GM23338 (cell line): ENCODE data around the gene DUSP7. TPM values are rescaled to one million over a fixed set of nuclear protein-coding genes. Genes with fewer than 3 reads are reported as not detected.
A peak's percentile ranks its signal among the peaks of the same experiment; 100 is the strongest.

ENCODE experiments used
- ATAC-seq: fragments of 200-7000 bp; cut with Tn5 transposase; 3 replicates; pipeline ENCODE4 v1.9.1; 2020
- DNase-seq: peaks from one replicate; pipeline ENCODE4 v3.0.0-alpha.2; 2015; ENCODE audit warnings: low spot score
- H2AFZ ChIP-seq: fragments of 200-600 bp; sonication (generic); 2 replicates; pipeline ENCODE4 v1.8.0; 2016; ENCODE audit warnings: antibody characterized with exemption, mild to moderate bottlenecking, moderate library complexity
- H3F3A ChIP-seq: fragments of 200-600 bp; sonication (generic); replicated peaks from 2 replicates; pipeline ENCODE4 v1.8.0; 2017; ENCODE audit warnings: antibody characterized with exemption, mixed run types, low read depth
- H3K27ac ChIP-seq: fragments of 200-600 bp; sonication (generic); 2 replicates; pipeline ENCODE4 v1.6.1; 2016; ENCODE audit warnings: low read depth
- H3K27me3 ChIP-seq: fragments of 200-600 bp; sonication (generic); 2 replicates; pipeline ENCODE4 v1.8.0; 2016; ENCODE audit warnings: mild to moderate bottlenecking, mixed run types, moderate library complexity; ENCODE audit not compliant: insufficient read depth
- H3K36me3 ChIP-seq: fragments of 200-600 bp; sonication (generic); 2 replicates; pipeline ENCODE4 v1.8.0; 2016; ENCODE audit warnings: mild to moderate bottlenecking; ENCODE audit not compliant: insufficient read depth
- H3K4me1 ChIP-seq: fragments of 200-600 bp; sonication (generic); 2 replicates; pipeline ENCODE4 v1.8.0; 2016; ENCODE audit warnings: mild to moderate bottlenecking, moderate library complexity; ENCODE audit not compliant: insufficient read depth
- H3K4me2 ChIP-seq: fragments of 200-600 bp; sonication (generic); 2 replicates; pipeline ENCODE4 v1.7.1; 2017; ENCODE audit warnings: mixed run types
- H3K4me3 ChIP-seq: fragments of 200-600 bp; sonication (generic); 2 replicates; pipeline ENCODE4 v1.6.1; 2016; ENCODE audit warnings: mixed run types
- H3K79me2 ChIP-seq: fragments of 200-600 bp; sonication (generic); replicated peaks from 2 replicates; pipeline ENCODE4 v1.8.0; 2017; ENCODE audit warnings: mild to moderate bottlenecking; ENCODE audit not compliant: insufficient read depth
- H3K9me2 ChIP-seq: fragments of 200-600 bp; sonication (generic); 2 replicates; pipeline ENCODE4 v1.8.0; 2017; ENCODE audit not compliant: insufficient read depth
- H4K20me1 ChIP-seq: fragments of 200-600 bp; sonication (generic); replicated peaks from 2 replicates; pipeline ENCODE4 v1.8.0; 2017; ENCODE audit warnings: mild to moderate bottlenecking; ENCODE audit not compliant: insufficient read depth
- H3K27ac Mint-ChIP-seq: 2 replicates; pipeline ENCODE4 v1.8.0; 2020; ENCODE audit warnings: inconsistent platforms, mild to moderate bottlenecking, moderate library complexity, mixed read lengths
- H3K27me3 Mint-ChIP-seq: 3 replicates; pipeline ENCODE4 v1.8.0; 2022; ENCODE audit warnings: low read depth, mild to moderate bottlenecking, moderate library complexity, mixed read lengths, inconsistent platforms; ENCODE audit not compliant: insufficient read depth, poor library complexity
- H3K36me3 Mint-ChIP-seq: 3 replicates; pipeline ENCODE4 v1.8.0; 2021; ENCODE audit warnings: low read depth, mild to moderate bottlenecking, inconsistent platforms, moderate library complexity, mixed read lengths
- H3K4me1 Mint-ChIP-seq: 3 replicates; pipeline ENCODE4 v1.8.0; 2020; ENCODE audit warnings: mild to moderate bottlenecking, inconsistent platforms, mixed read lengths
- H3K4me3 Mint-ChIP-seq: 3 replicates; pipeline ENCODE4 v1.8.0; 2021; ENCODE audit warnings: moderate library complexity, mild to moderate bottlenecking, inconsistent platforms, mixed read lengths
- H3K9me3 Mint-ChIP-seq: 3 replicates; pipeline ENCODE4 v1.8.0; 2020; ENCODE audit warnings: moderate library complexity, mild to moderate bottlenecking, inconsistent platforms, mixed read lengths
- CREB1 ChIP-seq: fragments of 250-450 bp; sonication (Bioruptor Pico); IDR thresholded peaks from 2 replicates; pipeline ENCODE4 v1.5.0; 2020; ENCODE audit warnings: low read depth, mild to moderate bottlenecking, moderate library complexity
- EZH2 ChIP-seq: fragments of 200-600 bp; sonication (generic); IDR thresholded peaks from one replicate; pipeline ENCODE4 v1.8.0; 2017; ENCODE audit warnings: antibody characterized with exemption, mild to moderate bottlenecking, low read depth; ENCODE audit not compliant: unreplicated experiment
- EZH2phosphoT487 ChIP-seq: fragments of 200-600 bp; sonication (generic); IDR thresholded peaks from one replicate; pipeline ENCODE4 v1.8.1; 2018; ENCODE audit warnings: antibody characterized with exemption; ENCODE audit not compliant: unreplicated experiment
- JUNB ChIP-seq: IDR thresholded peaks from one replicate; pipeline ENCODE4 v1.6.1; 2016; ENCODE audit warnings: antibody characterized with exemption; ENCODE audit not compliant: unreplicated experiment
- NANOG ChIP-seq: IDR thresholded peaks from 2 replicates; pipeline ENCODE4 v1.6.1; 2016; ENCODE audit warnings: antibody characterized with exemption, borderline replicate concordance
- POLR2AphosphoS5 ChIP-seq: IDR thresholded peaks from 2 replicates; pipeline ENCODE4 v1.6.1; 2016; ENCODE audit warnings: antibody characterized with exemption, low read depth
- STAT1 ChIP-seq: IDR thresholded peaks from one replicate; pipeline ENCODE4 v1.6.1; 2016; ENCODE audit warnings: antibody characterized with exemption; ENCODE audit not compliant: unreplicated experiment
- ZNF114 ChIP-seq: fragments of 250-450 bp; sonication (Bioruptor Pico); IDR thresholded peaks from 2 replicates; pipeline ENCODE4 v1.5.0; 2020; ENCODE audit warnings: mild to moderate bottlenecking, moderate library complexity
- ZNF331 ChIP-seq: fragments of 250-450 bp; sonication (Bioruptor Pico); IDR thresholded peaks from 2 replicates; pipeline ENCODE4 v1.5.0; 2020; ENCODE audit warnings: low read depth, mild to moderate bottlenecking, moderate library complexity
- polyA plus RNA-seq: library from polyadenylated mRNA; unstranded; fragments of >200 nt; fragmentation: Nextera tagmentation; extraction: Ambion mirVana; gene quantifications from 2 replicates; pipeline ENCODE4 v1.2.1, GENCODE V29; 2016
- total RNA-seq: library from RNA; depleted of rRNA; stranded (reverse); fragments of >200 nt; shearing (Covaris generic); gene quantifications from 2 replicates; pipeline ENCODE4 v1.2.3, GENCODE V29; 2014
- TF ChIP-seq, protein P1 (sequence below): IDR thresholded peaks from 2 replicates; pipeline ENCODE4 v1.6.1; 2016; ENCODE audit warnings: antibody characterized with exemption
- TF ChIP-seq, protein P2 (sequence below): fragments of 250-450 bp; sonication (Bioruptor Pico); IDR thresholded peaks from 2 replicates; pipeline ENCODE4 v1.5.0; 2020; ENCODE audit warnings: mild to moderate bottlenecking, moderate library complexity
- TF ChIP-seq, protein P3 (sequence below): IDR thresholded peaks from one replicate; pipeline ENCODE4 v1.6.1; 2018; ENCODE audit warnings: antibody characterized with exemption; ENCODE audit not compliant: unreplicated experiment

The DUSP7 gene
- total and polyA plus RNA-seq, 2 experiments from 2014 or later, result 5.6 to 14.7 TPM

DNA sequence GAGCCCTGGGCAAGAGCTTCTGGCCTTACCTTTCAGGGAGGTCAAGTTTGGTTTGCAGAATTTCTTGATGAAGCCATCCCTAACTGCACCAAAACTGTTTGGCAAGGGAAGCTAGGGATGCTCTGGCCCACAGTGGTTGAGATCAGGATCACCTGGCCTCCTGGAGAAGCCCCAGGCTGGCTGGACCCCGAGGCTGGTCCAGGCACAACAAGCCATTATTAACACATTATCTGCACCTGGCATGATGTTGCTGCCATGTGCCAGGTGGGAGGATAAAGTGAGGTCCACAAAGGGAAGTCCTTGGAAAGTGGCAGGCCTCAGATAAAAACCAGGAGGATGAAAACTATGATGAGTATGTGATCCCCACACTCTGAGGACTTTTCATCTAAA lies 35.9 kb upstream of the DUSP7 start (continued):
- TF ChIP-seq, protein P1, sequence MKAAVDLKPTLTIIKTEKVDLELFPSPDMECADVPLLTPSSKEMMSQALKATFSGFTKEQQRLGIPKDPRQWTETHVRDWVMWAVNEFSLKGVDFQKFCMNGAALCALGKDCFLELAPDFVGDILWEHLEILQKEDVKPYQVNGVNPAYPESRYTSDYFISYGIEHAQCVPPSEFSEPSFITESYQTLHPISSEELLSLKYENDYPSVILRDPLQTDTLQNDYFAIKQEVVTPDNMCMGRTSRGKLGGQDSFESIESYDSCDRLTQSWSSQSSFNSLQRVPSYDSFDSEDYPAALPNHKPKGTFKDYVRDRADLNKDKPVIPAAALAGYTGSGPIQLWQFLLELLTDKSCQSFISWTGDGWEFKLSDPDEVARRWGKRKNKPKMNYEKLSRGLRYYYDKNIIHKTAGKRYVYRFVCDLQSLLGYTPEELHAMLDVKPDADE, result no peak
- no peak for TF ChIP-seq STAT1
- TF ChIP-seq, protein P2, sequence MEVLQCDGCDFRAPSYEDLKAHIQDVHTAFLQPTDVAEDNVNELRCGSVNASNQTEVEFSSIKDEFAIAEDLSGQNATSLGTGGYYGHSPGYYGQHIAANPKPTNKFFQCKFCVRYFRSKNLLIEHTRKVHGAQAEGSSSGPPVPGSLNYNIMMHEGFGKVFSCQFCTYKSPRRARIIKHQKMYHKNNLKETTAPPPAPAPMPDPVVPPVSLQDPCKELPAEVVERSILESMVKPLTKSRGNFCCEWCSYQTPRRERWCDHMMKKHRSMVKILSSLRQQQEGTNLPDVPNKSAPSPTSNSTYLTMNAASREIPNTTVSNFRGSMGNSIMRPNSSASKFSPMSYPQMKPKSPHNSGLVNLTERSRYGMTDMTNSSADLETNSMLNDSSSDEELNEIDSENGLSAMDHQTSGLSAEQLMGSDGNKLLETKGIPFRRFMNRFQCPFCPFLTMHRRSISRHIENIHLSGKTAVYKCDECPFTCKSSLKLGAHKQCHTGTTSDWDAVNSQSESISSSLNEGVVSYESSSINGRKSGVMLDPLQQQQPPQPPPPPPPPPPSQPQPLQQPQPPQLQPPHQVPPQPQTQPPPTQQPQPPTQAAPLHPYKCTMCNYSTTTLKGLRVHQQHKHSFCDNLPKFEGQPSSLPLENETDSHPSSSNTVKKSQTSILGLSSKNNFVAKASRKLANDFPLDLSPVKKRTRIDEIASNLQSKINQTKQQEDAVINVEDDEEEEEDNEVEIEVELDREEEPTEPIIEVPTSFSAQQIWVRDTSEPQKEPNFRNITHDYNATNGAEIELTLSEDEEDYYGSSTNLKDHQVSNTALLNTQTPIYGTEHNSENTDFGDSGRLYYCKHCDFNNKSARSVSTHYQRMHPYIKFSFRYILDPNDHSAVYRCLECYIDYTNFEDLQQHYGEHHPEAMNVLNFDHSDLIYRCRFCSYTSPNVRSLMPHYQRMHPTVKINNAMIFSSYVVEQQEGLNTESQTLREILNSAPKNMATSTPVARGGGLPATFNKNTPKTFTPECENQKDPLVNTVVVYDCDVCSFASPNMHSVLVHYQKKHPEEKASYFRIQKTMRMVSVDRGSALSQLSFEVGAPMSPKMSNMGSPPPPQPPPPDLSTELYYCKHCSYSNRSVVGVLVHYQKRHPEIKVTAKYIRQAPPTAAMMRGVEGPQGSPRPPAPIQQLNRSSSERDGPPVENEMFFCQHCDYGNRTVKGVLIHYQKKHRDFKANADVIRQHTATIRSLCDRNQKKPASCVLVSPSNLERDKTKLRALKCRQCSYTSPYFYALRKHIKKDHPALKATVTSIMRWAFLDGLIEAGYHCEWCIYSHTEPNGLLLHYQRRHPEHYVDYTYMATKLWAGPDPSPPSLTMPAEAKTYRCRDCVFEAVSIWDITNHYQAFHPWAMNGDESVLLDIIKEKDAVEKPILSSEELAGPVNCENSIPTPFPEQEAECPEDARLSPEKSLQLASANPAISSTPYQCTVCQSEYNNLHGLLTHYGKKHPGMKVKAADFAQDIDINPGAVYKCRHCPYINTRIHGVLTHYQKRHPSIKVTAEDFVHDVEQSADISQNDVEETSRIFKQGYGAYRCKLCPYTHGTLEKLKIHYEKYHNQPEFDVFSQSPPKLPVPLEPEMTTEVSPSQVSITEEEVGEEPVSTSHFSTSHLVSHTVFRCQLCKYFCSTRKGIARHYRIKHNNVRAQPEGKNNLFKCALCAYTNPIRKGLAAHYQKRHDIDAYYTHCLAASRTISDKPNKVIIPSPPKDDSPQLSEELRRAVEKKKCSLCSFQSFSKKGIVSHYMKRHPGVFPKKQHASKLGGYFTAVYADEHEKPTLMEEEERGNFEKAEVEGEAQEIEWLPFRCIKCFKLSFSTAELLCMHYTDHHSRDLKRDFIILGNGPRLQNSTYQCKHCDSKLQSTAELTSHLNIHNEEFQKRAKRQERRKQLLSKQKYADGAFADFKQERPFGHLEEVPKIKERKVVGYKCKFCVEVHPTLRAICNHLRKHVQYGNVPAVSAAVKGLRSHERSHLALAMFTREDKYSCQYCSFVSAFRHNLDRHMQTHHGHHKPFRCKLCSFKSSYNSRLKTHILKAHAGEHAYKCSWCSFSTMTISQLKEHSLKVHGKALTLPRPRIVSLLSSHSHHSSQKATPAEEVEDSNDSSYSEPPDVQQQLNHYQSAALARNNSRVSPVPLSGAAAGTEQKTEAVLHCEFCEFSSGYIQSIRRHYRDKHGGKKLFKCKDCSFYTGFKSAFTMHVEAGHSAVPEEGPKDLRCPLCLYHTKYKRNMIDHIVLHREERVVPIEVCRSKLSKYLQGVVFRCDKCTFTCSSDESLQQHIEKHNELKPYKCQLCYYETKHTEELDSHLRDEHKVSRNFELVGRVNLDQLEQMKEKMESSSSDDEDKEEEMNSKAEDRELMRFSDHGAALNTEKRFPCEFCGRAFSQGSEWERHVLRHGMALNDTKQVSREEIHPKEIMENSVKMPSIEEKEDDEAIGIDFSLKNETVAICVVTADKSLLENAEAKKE (CRISPR knock-in tag), result no peak
- TF ChIP-seq EZH2phosphoT487, result no peak
- TF ChIP-seq NANOG, result no peak

DNA sequence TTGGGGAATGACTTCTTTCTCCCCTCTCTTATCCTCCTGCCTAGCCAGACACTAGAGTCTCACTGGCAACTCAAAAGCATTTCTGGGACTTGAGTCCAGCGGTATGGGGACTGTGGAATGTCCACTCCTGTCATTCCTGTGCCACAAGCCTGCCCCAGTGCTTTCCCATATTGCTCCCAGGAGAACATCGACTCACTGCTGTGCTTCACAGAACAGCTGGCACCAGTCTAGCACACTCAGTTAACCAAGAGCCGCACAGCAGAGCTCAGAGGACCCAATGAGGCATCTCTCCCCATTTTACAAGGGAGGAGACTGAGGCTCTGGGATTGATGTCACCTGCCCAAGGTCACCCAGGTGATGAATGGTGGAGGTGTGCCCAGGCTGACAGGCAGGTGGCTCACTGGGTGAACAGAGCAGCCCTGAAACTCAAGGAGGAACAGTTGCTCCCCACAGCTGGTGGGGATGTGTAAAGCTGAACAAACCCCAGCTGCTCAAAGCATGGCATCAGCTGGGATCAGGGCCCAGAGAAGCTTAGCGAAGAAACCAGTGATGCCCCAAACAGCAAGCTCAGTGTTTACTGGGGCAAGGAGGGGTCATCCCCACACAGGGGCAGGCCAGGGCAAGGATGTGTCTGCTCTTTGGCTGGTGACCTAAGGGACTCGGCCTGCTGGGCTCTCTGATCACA lies 35.4 kb upstream of the DUSP7 start:
- peaks cover 4% of the 10 kb centered on the region for H3K27me3 Mint-ChIP-seq
- DNase-seq (no peak), ATAC-seq (no peak)
- Histone ChIP-seq H3K4me1 (no peaks in the 10 kb centered on the region), H3K4me2 (no peak overlapping the region), H3K9me2 (no peaks in the 10 kb centered on the region), H3K27me3 (no peaks in the 10 kb centered on the region), H3K4me3 (no peak overlapping the region), H3K27ac (no peak overlapping the region), H3K79me2 (no peaks in the 10 kb centered on the region), H3K36me3 (no peaks in the 10 kb centered on the region; the same call in 1 of the 2 replicates), H3F3A (no peaks in the 10 kb centered on the region), H4K20me1 (no peaks in the 10 kb centered on the region; the same call in 1 of the 2 replicates), H2AFZ (no peak overlapping the region)
- no peak overlapping the region for H3K4me3 Mint-ChIP-seq
- H3K27ac Mint-ChIP-seq, result peak overlapping the region; percentile 47; the same call in 1 of the 2 replicates
- no peaks in the 10 kb centered on the region for H3K9me3 Mint-ChIP-seq
- H3K4me1 Mint-ChIP-seq, result peaks cover 17% of the 10 kb centered on the region; the same call in 2 of the 3 replicates
- peaks cover 9% of the 10 kb centered on the region; the same call in 2 of the 3 replicates for H3K36me3 Mint-ChIP-seq
- TF ChIP-seq EZH2phosphoT487 (no peak), EZH2 (no peak), ZNF114 (no peak), STAT1 (no peak), ZNF331 (CRISPR knock-in tag) (no peak), CREB1 (CRISPR knock-in tag) (no peak), JUNB (no peak), POLR2AphosphoS5 (no peak)
- TF ChIP-seq, protein P1, result no peak
- TF ChIP-seq, protein P3, sequence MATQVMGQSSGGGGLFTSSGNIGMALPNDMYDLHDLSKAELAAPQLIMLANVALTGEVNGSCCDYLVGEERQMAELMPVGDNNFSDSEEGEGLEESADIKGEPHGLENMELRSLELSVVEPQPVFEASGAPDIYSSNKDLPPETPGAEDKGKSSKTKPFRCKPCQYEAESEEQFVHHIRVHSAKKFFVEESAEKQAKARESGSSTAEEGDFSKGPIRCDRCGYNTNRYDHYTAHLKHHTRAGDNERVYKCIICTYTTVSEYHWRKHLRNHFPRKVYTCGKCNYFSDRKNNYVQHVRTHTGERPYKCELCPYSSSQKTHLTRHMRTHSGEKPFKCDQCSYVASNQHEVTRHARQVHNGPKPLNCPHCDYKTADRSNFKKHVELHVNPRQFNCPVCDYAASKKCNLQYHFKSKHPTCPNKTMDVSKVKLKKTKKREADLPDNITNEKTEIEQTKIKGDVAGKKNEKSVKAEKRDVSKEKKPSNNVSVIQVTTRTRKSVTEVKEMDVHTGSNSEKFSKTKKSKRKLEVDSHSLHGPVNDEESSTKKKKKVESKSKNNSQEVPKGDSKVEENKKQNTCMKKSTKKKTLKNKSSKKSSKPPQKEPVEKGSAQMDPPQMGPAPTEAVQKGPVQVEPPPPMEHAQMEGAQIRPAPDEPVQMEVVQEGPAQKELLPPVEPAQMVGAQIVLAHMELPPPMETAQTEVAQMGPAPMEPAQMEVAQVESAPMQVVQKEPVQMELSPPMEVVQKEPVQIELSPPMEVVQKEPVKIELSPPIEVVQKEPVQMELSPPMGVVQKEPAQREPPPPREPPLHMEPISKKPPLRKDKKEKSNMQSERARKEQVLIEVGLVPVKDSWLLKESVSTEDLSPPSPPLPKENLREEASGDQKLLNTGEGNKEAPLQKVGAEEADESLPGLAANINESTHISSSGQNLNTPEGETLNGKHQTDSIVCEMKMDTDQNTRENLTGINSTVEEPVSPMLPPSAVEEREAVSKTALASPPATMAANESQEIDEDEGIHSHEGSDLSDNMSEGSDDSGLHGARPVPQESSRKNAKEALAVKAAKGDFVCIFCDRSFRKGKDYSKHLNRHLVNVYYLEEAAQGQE, result no peak
